Activated CD8-positive, alpha-beta memory T cell treated with anti-CD3 and anti-CD28 coated beads, Interleukin-2, amount 50 U/mL, for 48 hours (primary cell): ENCODE measurements around the gene GPHA2.

ENCODE experiments used
- DNase-seq: peaks from one replicate; pipeline ENCODE4 v3.0.0-alpha.2; 2020

GPHA2 gene

GRCh38 chr11:64888729-64889511, 46.8 kb downstream of the GPHA2 start:
- DNase-seq, result no peak

GRCh38 chr11:64888406-64888728, 47.3 kb downstream of the GPHA2 start:
- DNase-seq, result no peak

GRCh38 chr11:64887757-64888405, 47.8 kb downstream of the GPHA2 start:
- DNase-seq, result peak; percentile 98

GRCh38 chr11:64887234-64887756, 48.4 kb downstream of the GPHA2 start:
- DNase-seq, result no peak

GRCh38 chr11:64885367-64886286, 50.1 kb downstream of the GPHA2 start:
- no peak for DNase-seq
